Stimulated activated CD4-positive, alpha-beta T cell treated with anti-CD3 and anti-CD28 coated beads, TNF-alpha, amount 100 ng/mL, for 24 hours (primary cell): ENCODE data around the gene TUBGCP5.
"Not testable (repeated sequence)": the region's sequence is repeated elsewhere in the genome, so short reads cannot be mapped to it uniquely, and the experiment has no call there.

ENCODE experiments used
- DNase-seq, 3 experiments: peaks; one replicate each; pipeline ENCODE4 v3.0.0-alpha.2; 2020; ENCODE audit warnings: low read depth in 3 of 3

TUBGCP5 gene

GRCh38 chr15:23041736-23042135 is 2.4 kb upstream of the TUBGCP5 start:
- not testable (repeated sequence) for DNase-seq

GRCh38 chr15:23039917-23040281 is 530 bp upstream of the TUBGCP5 start:
- DNase-seq = no peak

GRCh38 chr15:23038726-23039142 is 635 bp downstream of the TUBGCP5 start:
- peak in 1 of 3 experiments; percentile 7 for DNase-seq

- peak; percentile 15 to 44 (median 16) for DNase-seq
Measured at GRCh38 chr15:23035964-23036566, 3.3 kb downstream of the TUBGCP5 start.

GRCh38 chr15:23033979-23034378 is 5.4 kb downstream of the TUBGCP5 start:
- DNase-seq = no peak

GRCh38 chr15:23026218-23026617 is 13.2 kb downstream of the TUBGCP5 start:
- DNase-seq = no peak

- DNase-seq = no peak
Measured at GRCh38 chr15:23022156-23022555, 17.2 kb downstream of the TUBGCP5 start.

- no peak for DNase-seq
Measured at GRCh38 chr15:23014394-23015000, 24.9 kb downstream of the TUBGCP5 start.

- no peak for DNase-seq
Measured at GRCh38 chr15:23013681-23014080, 25.7 kb downstream of the TUBGCP5 start.

GRCh38 chr15:23012616-23013015 is 26.8 kb downstream of the TUBGCP5 start:
- DNase-seq = not testable (repeated sequence)

- no peak for DNase-seq
Measured at GRCh38 chr15:23003736-23004135, 35.6 kb downstream of the TUBGCP5 start.

GRCh38 chr15:23002920-23003319 is 36.4 kb downstream of the TUBGCP5 start:
- no peak for DNase-seq

- no peak for DNase-seq
Measured at GRCh38 chr15:22995795-22996194, 43.6 kb downstream of the TUBGCP5 start.

- no peak for DNase-seq
Measured at GRCh38 chr15:22992024-22992326, 47.4 kb downstream of the TUBGCP5 start.

GRCh38 chr15:22989576-22990477 is 49.5 kb downstream of the TUBGCP5 start:
- DNase-seq = no peak

- no peak for DNase-seq
Measured at GRCh38 chr15:22988811-22989210, 50.6 kb downstream of the TUBGCP5 start.

GRCh38 chr15:22981931-22982330 is 57.4 kb downstream of the TUBGCP5 start:
- DNase-seq = not testable (repeated sequence)

- no peak for DNase-seq
Measured at GRCh38 chr15:22981051-22981840, 58.1 kb downstream of the TUBGCP5 start.

- DNase-seq = peak in 1 of 3 experiments; percentile 40
Measured at GRCh38 chr15:22980189-22981050, 58.9 kb downstream of the TUBGCP5 start, which contains the start of gene CYFIP1. TSS of gene CYFIP1 (minus strand) at chr15:22980368. CDS start at chr15:22947285, 33,083 bp downstream.

- peak in 2 of 3 experiments; percentile 12 to 41 for DNase-seq
Measured at GRCh38 chr15:22979238-22980188, 59.9 kb downstream of the TUBGCP5 start.
